Testis (tissue), 3 donors: ENCODE measurements around the gene RILPL2. TPM values are rescaled to one million over a fixed set of nuclear protein-coding genes. Genes with fewer than 3 reads are reported as not detected.

ENCODE experiments used
- DNase-seq: peaks from one replicate; pipeline ENCODE4 v3.0.0-alpha.2; 2019
- H3K27ac ChIP-seq, 2 donors: fragments of 200-600 bp; sonication (generic); one replicate each; pipeline ENCODE4 v1.5.1; 2019
- H3K27me3 ChIP-seq: fragments of 200-600 bp; sonication (generic); one replicate; pipeline ENCODE4 v1.5.1; 2019
- H3K36me3 ChIP-seq: fragments of 200-600 bp; sonication (generic); one replicate; pipeline ENCODE4 v1.5.1; 2017; ENCODE audit warnings: low read depth; ENCODE audit errors: missing control alignments
- H3K4me1 ChIP-seq: fragments of 200-600 bp; sonication (generic); one replicate; pipeline ENCODE4 v1.5.1; 2019
- H3K4me3 ChIP-seq, 2 donors: fragments of 200-600 bp; sonication (generic); one replicate each; pipeline ENCODE4 v1.5.1; 2017 to 2019
- H3K9me3 ChIP-seq: fragments of 200-600 bp; sonication (generic); one replicate; pipeline ENCODE4 v1.5.1; 2017
- POLR2A ChIP-seq: fragments of 450-650 bp; IDR thresholded peaks from one replicate; pipeline ENCODE4 v1.6.1; 2017; ENCODE audit warnings: antibody characterized with exemption, mild to moderate bottlenecking, moderate library complexity
- WGBS, 2 donors: methylation state at CpG; one replicate each; pipeline ENCODE4 v1.1.5; 2018; 5-methylcytosine and 5-hydroxymethylcytosine counted together
- intact Hi-C: fragments of 100-400 bp; cut with DNase I; formaldehyde crosslinking; loops from one replicate; pipeline ENCODE4 v1.15.1; 2023; ENCODE audit warnings: low total_unique reads
- polyA plus RNA-seq: library from polyadenylated mRNA; stranded (reverse); fragments of 350-450 nt; fragmentation: Illumina TruSeq; extraction: RNeasy Lipid Tissue Mini Kit (QIAGEN cat#74804); gene quantifications from one replicate; pipeline ENCODE4 v1.2.3, GENCODE V29; 2014; ENCODE audit warnings: low read depth, low replicate concordance; ENCODE audit not compliant: insufficient read depth
- total RNA-seq, 2 donors: library from RNA; depleted of rRNA; stranded (reverse); fragments of >200 nt; gene quantifications; one replicate each; pipeline ENCODE4 v1.2.3, GENCODE V29; 2016
- TF ChIP-seq, protein P1 (sequence below), 3 experiments: fragments of 450-650 bp in 2 of 3; fragments of 200-600 bp in 1 of 3; sonication (generic) in 1 of 3; IDR thresholded peaks; one replicate each; pipeline ENCODE4 v1.5.1; 2016 to 2019; ENCODE audit warnings: antibody characterized with exemption in 3 of 3, mild to moderate bottlenecking in 2 of 3, moderate library complexity in 1 of 3

The RILPL2 gene
- total and polyA plus RNA-seq, 3 donors from 2014 or later, result 2.2 to 3.6 (median 2.8) TPM

GRCh38 chr12:123479442-123480180, 43.1 kb upstream of the RILPL2 start:
- H3K36me3 ChIP-seq, result no peaks in the 10 kb centered on the region
- peak overlapping the region; percentile 65 to 79 for H3K27ac ChIP-seq
- H3K27me3 ChIP-seq, result no peaks in the 10 kb centered on the region
- WGBS, 2 donors, result 61 to 74% methylated on average over 14 of the region's 14 CpGs
- H3K4me3 ChIP-seq, result no peak overlapping the region
- DNase-seq, result peak; percentile 38
- intact Hi-C loops, result no loop called here
- TF ChIP-seq, protein P1, sequence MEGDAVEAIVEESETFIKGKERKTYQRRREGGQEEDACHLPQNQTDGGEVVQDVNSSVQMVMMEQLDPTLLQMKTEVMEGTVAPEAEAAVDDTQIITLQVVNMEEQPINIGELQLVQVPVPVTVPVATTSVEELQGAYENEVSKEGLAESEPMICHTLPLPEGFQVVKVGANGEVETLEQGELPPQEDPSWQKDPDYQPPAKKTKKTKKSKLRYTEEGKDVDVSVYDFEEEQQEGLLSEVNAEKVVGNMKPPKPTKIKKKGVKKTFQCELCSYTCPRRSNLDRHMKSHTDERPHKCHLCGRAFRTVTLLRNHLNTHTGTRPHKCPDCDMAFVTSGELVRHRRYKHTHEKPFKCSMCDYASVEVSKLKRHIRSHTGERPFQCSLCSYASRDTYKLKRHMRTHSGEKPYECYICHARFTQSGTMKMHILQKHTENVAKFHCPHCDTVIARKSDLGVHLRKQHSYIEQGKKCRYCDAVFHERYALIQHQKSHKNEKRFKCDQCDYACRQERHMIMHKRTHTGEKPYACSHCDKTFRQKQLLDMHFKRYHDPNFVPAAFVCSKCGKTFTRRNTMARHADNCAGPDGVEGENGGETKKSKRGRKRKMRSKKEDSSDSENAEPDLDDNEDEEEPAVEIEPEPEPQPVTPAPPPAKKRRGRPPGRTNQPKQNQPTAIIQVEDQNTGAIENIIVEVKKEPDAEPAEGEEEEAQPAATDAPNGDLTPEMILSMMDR (IDR thresholded peaks at IDR 0.05), result no peak
- no peak for TF ChIP-seq POLR2A
- peaks cover 7% of the 10 kb centered on the region for H3K4me1 ChIP-seq
- H3K9me3 ChIP-seq, result no peaks in the 10 kb centered on the region

DNA sequence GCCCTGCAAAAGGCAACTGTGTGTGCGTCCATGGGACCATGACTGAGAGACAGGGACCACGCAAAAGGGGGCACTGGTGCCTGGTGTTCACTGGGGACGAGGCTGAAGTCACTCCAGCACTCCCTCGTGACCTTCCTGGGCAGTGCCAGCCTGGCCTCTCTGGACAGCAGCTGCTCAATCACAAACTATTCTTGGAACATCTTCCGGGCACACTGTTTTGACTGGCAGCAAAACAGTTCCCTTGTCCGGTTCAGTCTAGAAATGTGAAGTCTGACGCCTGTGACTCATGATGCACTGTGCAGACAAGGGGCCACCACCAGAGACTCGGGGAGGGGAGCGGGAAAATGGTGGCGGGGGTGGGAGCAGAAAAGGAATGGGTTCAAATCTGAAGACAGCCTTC, 42.3 kb upstream of the RILPL2 start:
- no peaks in the 10 kb centered on the region for H3K36me3 ChIP-seq
- peak overlapping the region; percentile 65 to 79 for H3K27ac ChIP-seq
- no peak for TF ChIP-seq POLR2A
- TF ChIP-seq, protein P1 (IDR thresholded peaks at IDR 0.05), result no peak
- intact Hi-C loops, result no loop called here
- peak; percentile 73 for DNase-seq
- no peaks in the 10 kb centered on the region for H3K27me3 ChIP-seq
- 74 to 75% methylated on average over 9 to 10 of the region's 10 CpGs for WGBS, 2 donors
- peaks cover 7% of the 10 kb centered on the region for H3K4me1 ChIP-seq
- no peaks in the 10 kb centered on the region for H3K9me3 ChIP-seq
- no peak overlapping the region for H3K4me3 ChIP-seq

DNA sequence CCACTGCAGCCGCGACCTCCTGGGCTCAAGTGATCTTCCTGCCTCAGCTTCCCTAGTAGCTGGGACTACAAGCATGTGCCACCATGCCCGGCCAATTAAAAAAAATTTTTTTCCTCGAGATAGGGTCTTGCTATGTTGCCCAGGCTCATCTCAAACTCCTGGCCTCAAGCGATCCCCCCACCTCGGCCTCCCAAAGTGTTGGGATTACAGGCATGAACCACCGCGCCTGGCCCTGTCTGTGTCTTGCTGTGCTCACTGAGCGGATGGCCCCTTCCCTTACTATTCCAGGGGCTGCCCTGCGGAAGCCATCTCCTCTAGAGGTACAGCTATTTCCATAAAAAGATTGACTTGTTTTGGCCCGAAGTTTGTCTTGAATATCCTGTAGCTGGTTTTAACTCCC, 41.6 kb upstream of the RILPL2 start:
- H3K4me1 ChIP-seq, result peaks cover 7% of the 10 kb centered on the region
- no peaks in the 10 kb centered on the region for H3K9me3 ChIP-seq
- H3K36me3 ChIP-seq, result no peaks in the 10 kb centered on the region
- H3K27ac ChIP-seq, result no peak overlapping the region
- H3K27me3 ChIP-seq, result no peaks in the 10 kb centered on the region
- intact Hi-C loops, result no loop called here
- no peak for DNase-seq
- WGBS, 2 donors, result 89 to 90% methylated on average over 11 of the region's 11 CpGs
- H3K4me3 ChIP-seq, result no peak overlapping the region
- TF ChIP-seq, protein P1 (IDR thresholded peaks at IDR 0.05), result no peak
- TF ChIP-seq POLR2A, result no peak

DNA sequence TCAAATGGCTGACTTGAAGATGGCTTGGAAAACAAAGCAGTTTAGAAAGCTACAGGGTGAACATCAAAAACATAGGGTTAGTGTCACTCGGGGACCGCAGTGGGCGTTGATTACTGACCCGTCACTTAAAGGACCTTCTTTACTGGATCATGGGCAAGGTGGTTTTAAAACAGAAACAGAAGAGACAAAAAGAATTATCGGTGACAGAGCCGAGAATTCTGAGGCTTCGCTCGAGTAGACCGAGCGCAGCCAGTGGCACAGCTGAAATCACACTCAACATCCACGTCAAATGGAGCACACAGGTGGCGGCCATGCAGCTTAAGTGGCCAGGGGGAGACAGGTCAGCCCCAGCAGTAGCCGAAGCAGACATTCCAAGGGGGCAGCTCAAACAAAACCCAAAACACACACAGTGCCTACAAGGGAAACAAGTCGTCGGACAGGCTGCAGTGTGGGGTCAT, 38.8 kb upstream of the RILPL2 start:
- H3K27me3 ChIP-seq, result no peaks in the 10 kb centered on the region
- DNase-seq, result no peak
- WGBS, 2 donors, result 86 to 87% methylated on average over 15 of the region's 15 CpGs
- H3K27ac ChIP-seq, result no peak overlapping the region
- no peak for TF ChIP-seq POLR2A
- TF ChIP-seq, protein P1 (IDR thresholded peaks at IDR 0.05), result no peak
- no peaks in the 10 kb centered on the region for H3K36me3 ChIP-seq
- H3K4me3 ChIP-seq, result no peak overlapping the region
- H3K4me1 ChIP-seq, result peaks cover 7% of the 10 kb centered on the region
- intact Hi-C loops, result no loop called here
- no peaks in the 10 kb centered on the region for H3K9me3 ChIP-seq
